Hematopoietic multipotent progenitor cell treated with erythropoietin and hydrocortisone succinate and interleukin-3 and kit ligand, for 6 days (in vitro differentiated cells): ENCODE results near the gene TSN.
"Not testable (repeated sequence)": the region's sequence is repeated elsewhere in the genome, so short reads cannot be mapped to it uniquely, and the experiment has no call there.

ENCODE experiments used
- DNase-seq: peaks from one replicate; pipeline ENCODE4 v3.0.0-alpha.2; 2015

The TSN gene

DNA sequence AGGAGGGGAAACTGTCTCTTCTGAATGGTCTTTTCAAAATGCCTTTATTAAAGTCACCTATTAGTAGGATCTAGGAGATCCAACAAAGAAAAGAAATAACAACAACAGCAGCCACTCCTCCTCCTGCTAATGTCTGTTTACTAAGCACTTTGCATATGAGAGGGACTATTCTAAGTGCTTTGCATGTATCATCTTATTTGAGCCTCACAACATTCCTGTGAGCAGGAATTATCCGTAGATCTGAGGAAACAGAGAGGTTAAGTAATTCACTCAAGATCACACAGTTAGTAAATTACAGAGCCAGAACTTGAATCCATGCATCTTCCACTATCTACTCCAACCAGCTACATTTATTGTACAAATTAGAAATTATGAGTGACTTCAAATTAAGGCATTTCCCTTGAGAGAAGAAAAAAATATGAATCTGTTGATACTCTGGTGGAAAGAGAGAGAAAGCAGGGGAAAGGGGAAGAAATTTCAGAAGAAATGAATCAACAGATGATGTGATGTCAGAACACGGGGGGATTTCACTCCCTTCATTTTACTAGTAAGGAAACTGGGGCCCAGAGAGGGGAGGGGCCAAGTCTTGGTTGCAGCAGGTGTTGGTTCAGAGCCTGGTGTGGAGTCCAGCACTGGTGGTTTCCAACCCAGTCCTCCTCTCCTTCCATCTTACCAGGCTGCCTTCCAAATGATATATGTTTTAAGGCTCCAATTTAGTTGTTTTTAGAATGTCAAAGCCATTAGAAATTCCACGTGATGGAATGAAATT is 49.7 kb downstream of the TSN start:
- DNase-seq, result no peak

DNA sequence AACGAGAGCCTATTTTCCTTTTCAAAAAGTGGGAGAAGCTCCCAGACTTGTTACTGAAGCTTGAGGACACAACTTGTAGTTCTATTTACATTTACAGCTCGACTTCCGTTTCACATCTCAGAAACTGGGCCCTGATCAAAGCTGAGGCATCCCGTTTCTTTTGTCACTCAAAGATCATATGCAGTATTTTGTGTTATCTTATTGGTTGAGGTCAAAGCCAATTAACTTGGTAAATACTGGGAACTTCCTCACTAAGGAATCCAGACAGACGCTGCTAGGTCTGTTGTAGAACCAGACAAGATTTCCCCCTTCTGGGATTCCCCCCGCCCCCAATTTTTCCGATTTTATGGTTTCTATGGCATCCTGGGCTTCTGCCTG is 50.3 kb downstream of the TSN start:
- no peak for DNase-seq

DNA sequence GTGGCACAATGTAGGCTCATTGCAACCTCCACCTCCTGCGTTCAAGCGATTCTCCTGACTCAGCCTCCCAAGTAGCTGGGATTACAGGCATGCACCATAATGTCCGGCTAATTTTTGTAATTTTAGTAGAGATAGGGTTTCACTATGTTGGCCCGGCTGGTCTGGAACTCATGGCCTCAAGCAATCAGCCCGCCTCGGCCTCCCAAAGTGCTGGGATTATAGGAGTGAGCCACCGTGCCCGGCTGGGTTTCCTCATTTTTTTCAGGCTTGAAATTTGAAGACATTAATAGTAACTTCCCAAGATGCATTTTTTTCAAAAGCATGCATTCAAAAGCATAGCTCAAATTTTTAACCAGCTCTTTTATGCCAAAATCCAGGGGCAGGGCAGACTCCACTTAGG is 52.3 kb downstream of the TSN start:
- not testable (repeated sequence) for DNase-seq

DNA sequence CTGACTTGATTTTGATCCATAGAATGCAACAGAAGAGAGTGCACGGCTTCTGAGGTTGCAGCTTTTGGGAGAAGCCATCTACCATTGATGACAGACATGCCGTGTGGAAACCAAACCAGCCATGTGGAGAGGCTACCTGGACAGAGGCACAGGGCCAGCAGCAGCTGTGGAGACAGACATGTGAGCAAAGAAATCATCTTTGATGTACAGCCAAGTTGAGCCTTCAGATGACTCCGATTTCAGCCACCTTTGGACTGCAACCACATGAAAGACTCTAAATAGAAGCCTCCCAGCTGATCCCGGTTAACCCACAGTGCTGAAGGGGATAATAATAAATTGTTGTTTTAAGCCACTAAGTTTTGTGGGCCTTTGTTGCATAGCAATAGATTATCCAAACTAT is 54.2 kb downstream of the TSN start:
- DNase-seq, result no peak

DNA sequence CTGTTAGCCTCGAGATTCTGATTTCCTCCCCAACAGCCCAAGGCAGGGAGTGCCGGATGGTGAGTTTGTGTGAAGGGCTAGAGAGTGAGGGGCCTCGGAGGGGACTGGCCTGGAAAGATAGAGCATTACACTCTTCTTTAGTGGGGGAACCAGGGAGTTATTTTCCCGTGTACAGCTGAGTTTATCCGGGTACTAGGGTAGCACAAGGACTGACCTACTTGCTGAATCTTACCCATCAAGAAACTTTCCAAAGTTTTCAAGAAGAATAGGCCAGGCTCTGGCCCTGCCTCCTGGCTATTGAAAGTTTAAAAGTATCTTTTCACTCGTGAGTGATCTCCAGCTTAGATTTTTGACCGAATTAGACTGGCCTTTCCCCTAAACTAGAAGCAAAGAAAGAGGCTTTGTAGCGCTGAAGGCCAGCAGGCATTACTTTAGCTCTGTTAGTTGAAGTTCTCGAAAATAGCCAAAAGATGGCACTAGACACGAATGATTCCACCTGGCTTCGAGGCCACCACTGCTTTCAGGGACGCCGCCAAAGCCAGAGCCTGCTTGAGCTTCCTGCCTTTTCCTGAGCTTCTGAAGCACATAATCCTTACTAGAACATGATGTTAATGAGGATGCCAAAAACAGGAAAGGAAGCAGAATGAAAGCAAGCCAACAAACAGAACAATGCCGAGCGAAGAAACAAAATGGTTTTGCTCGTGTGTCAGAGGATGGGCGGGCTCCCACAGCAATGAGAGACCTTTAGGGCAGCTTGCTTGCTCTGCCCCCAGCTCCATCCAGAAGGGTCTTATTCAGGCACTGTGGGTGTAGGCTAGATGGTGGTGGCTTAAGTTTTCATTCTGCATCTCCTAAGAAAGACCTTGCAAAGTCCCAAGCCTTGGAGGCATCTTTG is 55.8 kb downstream of the TSN start:
- DNase-seq, result peak; percentile 76

DNA sequence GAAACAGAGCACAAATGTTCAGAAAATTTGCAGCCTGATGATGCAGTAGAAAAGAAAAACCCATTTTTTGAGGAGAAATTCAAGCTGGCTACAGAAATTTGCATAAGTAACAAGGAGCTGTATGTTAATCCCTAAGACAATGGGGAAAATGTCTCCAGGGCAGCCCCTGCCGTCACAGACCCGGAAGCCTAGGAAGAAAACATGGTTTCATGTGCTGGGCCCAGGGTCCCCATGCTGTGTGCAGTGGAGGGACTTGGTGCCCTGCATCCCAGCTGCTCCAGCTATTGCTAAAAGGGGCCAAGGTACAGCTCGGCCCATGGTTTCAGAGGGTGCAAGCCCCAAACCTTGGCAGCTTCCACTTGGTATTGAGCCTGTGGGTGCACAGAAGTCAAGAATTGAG is 57.6 kb downstream of the TSN start:
- not testable (repeated sequence) for DNase-seq

DNA sequence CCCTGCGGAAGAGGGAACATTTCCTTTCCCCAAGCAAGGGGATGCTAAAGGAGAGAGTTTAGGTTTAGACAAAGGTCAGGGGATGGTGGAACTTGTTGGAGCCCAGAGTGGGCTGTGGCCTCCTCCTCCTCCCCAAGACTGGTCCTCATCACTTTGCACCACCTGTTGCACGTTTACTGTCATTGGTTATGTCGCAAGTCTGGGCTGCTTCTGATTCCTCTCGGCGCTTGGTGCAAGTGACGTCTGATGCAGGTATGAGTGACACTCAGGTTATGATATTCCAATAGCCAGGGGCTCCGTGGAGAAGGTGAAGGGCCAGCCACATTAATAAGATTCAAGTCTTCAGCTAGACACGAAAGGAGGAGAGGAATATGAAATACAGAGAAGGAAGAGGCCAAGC is 59.8 kb downstream of the TSN start:
- DNase-seq, result no peak

DNA sequence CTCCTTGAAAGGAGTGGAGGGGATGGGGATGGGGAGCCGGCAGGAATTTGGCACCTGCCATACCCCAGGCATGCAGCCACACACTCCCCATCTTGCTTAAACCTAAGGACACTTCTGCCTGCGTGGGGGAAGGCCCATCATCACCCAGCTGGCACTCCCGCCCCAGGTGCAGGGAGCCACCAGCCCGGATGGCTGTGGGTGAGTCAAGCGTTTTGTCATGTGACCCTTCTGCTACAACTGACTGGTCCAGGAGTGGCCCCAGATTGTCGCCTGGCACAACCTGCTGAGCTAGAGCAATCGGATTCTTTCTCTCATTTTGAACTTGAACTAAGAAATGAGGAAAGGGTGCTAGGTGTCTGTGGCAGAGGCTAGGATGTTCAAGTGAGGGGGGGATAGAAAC is 61.3 kb downstream of the TSN start:
- no peak for DNase-seq

DNA sequence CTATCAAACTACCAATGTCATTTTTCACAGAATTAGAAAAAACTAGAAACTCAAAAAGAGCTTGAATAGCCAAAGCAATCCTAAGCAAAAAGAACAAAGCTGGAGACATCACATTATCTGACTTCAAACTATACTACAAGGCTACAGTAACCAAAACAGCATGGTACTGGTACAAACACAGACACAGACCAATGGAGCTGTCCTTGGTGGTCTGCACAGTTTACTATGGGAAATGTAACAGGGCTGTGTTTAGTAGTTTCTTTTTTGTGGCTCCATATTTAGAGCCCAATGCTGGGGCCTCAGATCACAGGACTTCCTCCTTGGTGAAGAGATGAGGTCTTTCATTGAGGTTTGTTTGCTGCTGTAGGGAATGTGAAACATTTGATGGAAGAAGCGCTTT is 61.9 kb downstream of the TSN start:
- DNase-seq, result not testable (repeated sequence)
